SK-N-SH treated with all-trans-retinoic acid at 6 μM for 48 hours (cell line): ENCODE data around the gene CPEB1.
A peak's percentile ranks its signal among the peaks of the same experiment; 100 is the strongest.

Experiments
- ATAC-seq: fragments of 200-7000 bp; cut with Tn5 transposase; 3 replicates; pipeline ENCODE4 v1.9.1; 2020; ENCODE audit warnings: mild to moderate bottlenecking, moderate library complexity
- ARNTL ChIP-seq: fragments of 450-650 bp; formaldehyde crosslinking; IDR thresholded peaks from 2 replicates; pipeline ENCODE4 v1.5.0; 2020; ENCODE audit warnings: low read depth, mild to moderate bottlenecking, moderate library complexity, borderline replicate concordance
- BACH2 ChIP-seq: fragments of 250-450 bp; sonication (Bioruptor Pico); IDR thresholded peaks from 2 replicates; pipeline ENCODE4 v1.9.0; 2021; ENCODE audit warnings: mild to moderate bottlenecking, borderline replicate concordance
- CSDC2 ChIP-seq: fragments of 250-450 bp; sonication (Bioruptor Pico); IDR thresholded peaks from 2 replicates; pipeline ENCODE4 v1.5.0; 2020; ENCODE audit warnings: mild to moderate bottlenecking, moderate library complexity
- ESRRG ChIP-seq: fragments of 250-450 bp; sonication (Bioruptor Pico); IDR thresholded peaks from 2 replicates; pipeline ENCODE4 v1.6.1; 2021; ENCODE audit warnings: mild to moderate bottlenecking
- GLIS3 ChIP-seq: fragments of 250-450 bp; sonication (Bioruptor Pico); IDR thresholded peaks from 2 replicates; pipeline ENCODE4 v1.5.0; 2020; ENCODE audit warnings: mild to moderate bottlenecking, moderate library complexity
- ISL1 ChIP-seq: fragments of 250-450 bp; sonication (Bioruptor Pico); IDR thresholded peaks from 2 replicates; pipeline ENCODE4 v2.1.2; 2022; ENCODE audit warnings: mild to moderate bottlenecking, moderate library complexity
- OSR1 ChIP-seq: fragments of 250-450 bp; sonication (Bioruptor Pico); IDR thresholded peaks from 2 replicates; pipeline ENCODE4 v1.8.0; 2022; ENCODE audit warnings: moderate library complexity, mild to moderate bottlenecking, inconsistent platforms
- POU6F1 ChIP-seq: fragments of 250-450 bp; sonication (Bioruptor Pico); IDR thresholded peaks from 2 replicates; pipeline ENCODE4 v1.8.0; 2021; ENCODE audit warnings: low read depth, mild to moderate bottlenecking, moderate library complexity, borderline replicate concordance
- PPARA ChIP-seq: fragments of 250-450 bp; sonication (Bioruptor Pico); IDR thresholded peaks from 2 replicates; pipeline ENCODE4 v1.5.0; 2020; ENCODE audit warnings: mild to moderate bottlenecking, borderline replicate concordance
- RARB ChIP-seq: fragments of 250-450 bp; sonication (Bioruptor Pico); IDR thresholded peaks from 2 replicates; pipeline ENCODE4 v1.8.0; 2021; ENCODE audit warnings: mild to moderate bottlenecking, moderate library complexity
- SNAI2 ChIP-seq: fragments of 250-450 bp; sonication (Bioruptor Pico); IDR thresholded peaks from 2 replicates; pipeline ENCODE4 v1.5.0; 2020; ENCODE audit warnings: mild to moderate bottlenecking, moderate library complexity
- TCF4 ChIP-seq: fragments of 250-450 bp; sonication (Bioruptor Pico); IDR thresholded peaks from 2 replicates; pipeline ENCODE4 v1.8.0; 2021; ENCODE audit warnings: mild to moderate bottlenecking, moderate library complexity, borderline replicate concordance
- TOX ChIP-seq: fragments of 250-450 bp; sonication (Bioruptor Pico); IDR thresholded peaks from 2 replicates; pipeline ENCODE4 v1.8.0; 2021; ENCODE audit warnings: mild to moderate bottlenecking, moderate library complexity, borderline replicate concordance
- TSHZ2 ChIP-seq: fragments of 250-450 bp; sonication (Bioruptor Pico); IDR thresholded peaks from 2 replicates; pipeline ENCODE4 v1.5.0; 2020; ENCODE audit warnings: mild to moderate bottlenecking, moderate library complexity
- ZC3H10 ChIP-seq: fragments of 250-450 bp; sonication (Bioruptor Pico); IDR thresholded peaks from 2 replicates; pipeline ENCODE4 v1.5.1; 2021; ENCODE audit warnings: mild to moderate bottlenecking, moderate library complexity
- ZFP3 ChIP-seq: fragments of 250-450 bp; sonication (Bioruptor Pico); IDR thresholded peaks from 2 replicates; pipeline ENCODE4 v1.5.0; 2020; ENCODE audit warnings: mild to moderate bottlenecking, moderate library complexity
- ZFP30 ChIP-seq: fragments of 450-650 bp; formaldehyde crosslinking; IDR thresholded peaks from 2 replicates; pipeline ENCODE4 v1.5.0; 2022; ENCODE audit warnings: mild to moderate bottlenecking, moderate library complexity
- ZNF565 ChIP-seq: fragments of 450-650 bp; formaldehyde crosslinking; conservative IDR thresholded peaks from 2 replicates; pipeline ENCODE4 v1.5.0; 2020; ENCODE audit warnings: low read depth, mild to moderate bottlenecking, moderate library complexity
- ZNF70 ChIP-seq: fragments of 450-650 bp; formaldehyde crosslinking; IDR thresholded peaks from 2 replicates; pipeline ENCODE4 v1.5.0; 2020; ENCODE audit warnings: mild to moderate bottlenecking, moderate library complexity
- ZNF8 ChIP-seq: fragments of 450-650 bp; formaldehyde crosslinking; IDR thresholded peaks from 2 replicates; pipeline ENCODE4 v1.5.0; 2020; ENCODE audit warnings: mild to moderate bottlenecking, moderate library complexity
- TF ChIP-seq, protein P1 (sequence below): fragments of 250-450 bp; sonication (Bioruptor Pico); IDR thresholded peaks from 2 replicates; pipeline ENCODE4 v1.5.1; 2021; ENCODE audit warnings: mild to moderate bottlenecking, moderate library complexity
- TF ChIP-seq, protein P2 (sequence below): fragments of 250-450 bp; sonication (Bioruptor Pico); IDR thresholded peaks from 2 replicates; pipeline ENCODE4 v1.5.1; 2020; ENCODE audit warnings: low read depth, mild to moderate bottlenecking, moderate library complexity

The CPEB1 gene

GRCh38 chr15:82556315-82557035 is 90.7 kb downstream of the CPEB1 start:
- TF ChIP-seq OSR1, result no peak
- peak; percentile 91 for TF ChIP-seq ISL1 (CRISPR knock-in tag)
- TF ChIP-seq BACH2, result no peak
- TF ChIP-seq TCF4 (CRISPR knock-in tag), result 0 out of 2 replicates have a peak, but pooled peaks have one; percentile 28
- TF ChIP-seq, all 23 proteins: peak for 2
- ATAC-seq, result no peak

GRCh38 chr15:82554849-82555248 is 92.3 kb downstream of the CPEB1 start:
- no peak for ATAC-seq
- TF ChIP-seq PPARA (CRISPR knock-in tag) (no peak), SNAI2 (CRISPR knock-in tag) (no peak), OSR1 (no peak), GLIS3 (CRISPR knock-in tag) (no peak), ZFP30 (CRISPR knock-in tag) (no peak), ZNF70 (no peak), ISL1 (CRISPR knock-in tag) (no peak), POU6F1 (CRISPR knock-in tag) (no peak), TSHZ2 (CRISPR knock-in tag) (no peak), ARNTL (CRISPR knock-in tag) (no peak), TCF4 (CRISPR knock-in tag) (no peak), TOX (CRISPR knock-in tag) (no peak), ZC3H10 (CRISPR knock-in tag) (no peak)
- TF ChIP-seq, protein P1, sequence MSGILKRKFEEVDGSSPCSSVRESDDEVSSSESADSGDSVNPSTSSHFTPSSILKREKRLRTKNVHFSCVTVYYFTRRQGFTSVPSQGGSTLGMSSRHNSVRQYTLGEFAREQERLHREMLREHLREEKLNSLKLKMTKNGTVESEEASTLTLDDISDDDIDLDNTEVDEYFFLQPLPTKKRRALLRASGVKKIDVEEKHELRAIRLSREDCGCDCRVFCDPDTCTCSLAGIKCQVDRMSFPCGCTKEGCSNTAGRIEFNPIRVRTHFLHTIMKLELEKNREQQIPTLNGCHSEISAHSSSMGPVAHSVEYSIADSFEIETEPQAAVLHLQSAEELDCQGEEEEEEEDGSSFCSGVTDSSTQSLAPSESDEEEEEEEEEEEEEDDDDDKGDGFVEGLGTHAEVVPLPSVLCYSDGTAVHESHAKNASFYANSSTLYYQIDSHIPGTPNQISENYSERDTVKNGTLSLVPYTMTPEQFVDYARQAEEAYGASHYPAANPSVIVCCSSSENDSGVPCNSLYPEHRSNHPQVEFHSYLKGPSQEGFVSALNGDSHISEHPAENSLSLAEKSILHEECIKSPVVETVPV (CRISPR knock-in tag), result no peak
- TF ChIP-seq, protein P2, sequence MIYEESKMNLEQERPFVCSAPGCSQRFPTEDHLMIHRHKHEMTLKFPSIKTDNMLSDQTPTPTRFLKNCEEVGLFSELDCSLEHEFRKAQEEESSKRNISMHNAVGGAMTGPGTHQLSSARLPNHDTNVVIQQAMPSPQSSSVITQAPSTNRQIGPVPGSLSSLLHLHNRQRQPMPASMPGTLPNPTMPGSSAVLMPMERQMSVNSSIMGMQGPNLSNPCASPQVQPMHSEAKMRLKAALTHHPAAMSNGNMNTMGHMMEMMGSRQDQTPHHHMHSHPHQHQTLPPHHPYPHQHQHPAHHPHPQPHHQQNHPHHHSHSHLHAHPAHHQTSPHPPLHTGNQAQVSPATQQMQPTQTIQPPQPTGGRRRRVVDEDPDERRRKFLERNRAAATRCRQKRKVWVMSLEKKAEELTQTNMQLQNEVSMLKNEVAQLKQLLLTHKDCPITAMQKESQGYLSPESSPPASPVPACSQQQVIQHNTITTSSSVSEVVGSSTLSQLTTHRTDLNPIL, result no peak

- ATAC-seq, result no peak
- no peak for TF ChIP-seq SNAI2 (CRISPR knock-in tag)
- no peak for TF ChIP-seq OSR1
- TF ChIP-seq, all 23 proteins: peak for 0
Measured at GRCh38 chr15:82554351-82554750, 92.8 kb downstream of the CPEB1 start.

DNA sequence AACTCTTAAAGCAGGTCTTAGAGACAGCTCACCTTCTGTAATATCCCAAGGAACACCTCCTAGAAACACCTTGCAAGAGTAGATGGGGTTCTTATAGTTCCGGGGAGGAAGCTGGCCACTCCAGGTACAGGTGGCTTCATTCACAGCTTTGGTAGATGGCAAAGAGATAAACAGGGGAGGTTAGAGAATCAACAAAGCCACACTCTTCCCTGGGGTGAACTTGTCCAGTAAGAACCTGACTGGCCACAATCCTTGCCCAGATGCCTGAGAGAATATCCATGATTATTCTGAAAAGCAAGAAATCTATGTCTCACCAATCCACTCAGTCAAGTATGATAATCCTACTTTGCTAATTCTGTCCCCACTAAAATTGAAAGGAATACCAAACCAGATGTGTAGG is 93.3 kb downstream of the CPEB1 start:
- ATAC-seq, result no peak

More for the DNA sequence above, 93.3 kb downstream of the CPEB1 start:
- no peak for TF ChIP-seq ZC3H10 (CRISPR knock-in tag)
- TF ChIP-seq OSR1, result no peak
- no peak for TF ChIP-seq BACH2
- no peak for TF ChIP-seq CSDC2 (CRISPR knock-in tag)
- TF ChIP-seq GLIS3 (CRISPR knock-in tag), result no peak
- no peak for TF ChIP-seq ISL1 (CRISPR knock-in tag)
- TF ChIP-seq ZNF70, result no peak
- no peak for TF ChIP-seq TSHZ2 (CRISPR knock-in tag)
- TF ChIP-seq RARB (CRISPR knock-in tag), result no peak
- TF ChIP-seq ZNF565, result no peak
- TF ChIP-seq ZFP3, result no peak
- TF ChIP-seq, protein P2, result no peak
- no peak for TF ChIP-seq ESRRG (CRISPR knock-in tag)
- no peak for TF ChIP-seq ARNTL (CRISPR knock-in tag)
- no peak for TF ChIP-seq TOX (CRISPR knock-in tag)
- no peak for TF ChIP-seq ZNF8 (CRISPR knock-in tag)
